ES-I3 (cell line): Measurements from ENCODE around the gene TRIM65.
"Not testable (repeated sequence)": the region's sequence is repeated elsewhere in the genome, so short reads cannot be mapped to it uniquely, and the experiment has no call there.

Source experiments
- H3K36me3 ChIP-seq: 2 replicates; pipeline ENCODE4 v1.6.1; 2013; ENCODE audit warnings: mild to moderate bottlenecking, low read length, control low read depth, moderate library complexity; ENCODE audit not compliant: insufficient read depth
- H3K4me1 ChIP-seq: 2 replicates; pipeline ENCODE4 v1.6.1; 2013; ENCODE audit warnings: mild to moderate bottlenecking, control low read depth, low read length; ENCODE audit not compliant: insufficient read depth
- H3K9ac ChIP-seq: 2 replicates; pipeline ENCODE4 v1.6.1; 2013; ENCODE audit warnings: low read depth, mild to moderate bottlenecking, low read length, moderate library complexity
- H3K9me3 ChIP-seq: 2 replicates; pipeline ENCODE4 v1.6.1; 2013; ENCODE audit warnings: mild to moderate bottlenecking, low read length, moderate library complexity; ENCODE audit not compliant: control insufficient read depth, insufficient read depth

TRIM65 gene

GRCh38 chr17:75878174-75878998 is 18.4 kb downstream of the TRIM65 start, which contains the start of gene TRIM47:
Gene TRIM47 (minus strand): TSS chr17:75878581. CDS start chr17:75878548, 33 bp downstream.
- no peaks in the 10 kb centered on the region for H3K36me3 ChIP-seq
- H3K4me1 ChIP-seq, result peaks cover 13% of the 10 kb centered on the region; the same call in 1 of the 2 replicates
- H3K9me3 ChIP-seq, result no peaks in the 10 kb centered on the region
- peak within 1 kb of the TSS; percentile 69 for H3K9ac ChIP-seq

DNA sequence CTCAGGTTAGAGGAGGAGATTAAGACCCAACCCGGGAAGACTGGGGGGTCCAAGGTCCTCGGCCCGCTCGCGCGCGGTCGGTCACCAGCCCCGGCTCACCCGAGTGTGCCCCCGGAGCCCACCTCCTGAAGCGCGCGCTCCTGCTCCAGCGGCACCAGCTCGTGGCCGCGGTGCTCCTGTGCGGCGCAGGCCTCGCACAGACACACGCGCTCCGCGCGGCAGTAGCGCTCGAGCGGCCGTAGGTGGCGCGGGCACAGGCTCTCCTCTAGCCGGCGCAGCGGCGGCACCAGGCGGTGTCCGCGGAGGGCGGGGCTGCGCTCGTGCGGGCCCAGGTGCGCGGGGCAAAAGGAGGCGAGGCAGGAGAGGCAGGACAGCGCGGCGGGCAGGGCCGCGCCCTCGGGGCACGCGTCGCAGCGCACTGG is 19.0 kb downstream of the TRIM65 start:
- peaks cover 17% of the 10 kb centered on the region; the same call in 1 of the 2 replicates for H3K4me1 ChIP-seq
- H3K9ac ChIP-seq, result peak overlapping the region; percentile 69
- no peaks in the 10 kb centered on the region for H3K9me3 ChIP-seq
- no peaks in the 10 kb centered on the region for H3K36me3 ChIP-seq

DNA sequence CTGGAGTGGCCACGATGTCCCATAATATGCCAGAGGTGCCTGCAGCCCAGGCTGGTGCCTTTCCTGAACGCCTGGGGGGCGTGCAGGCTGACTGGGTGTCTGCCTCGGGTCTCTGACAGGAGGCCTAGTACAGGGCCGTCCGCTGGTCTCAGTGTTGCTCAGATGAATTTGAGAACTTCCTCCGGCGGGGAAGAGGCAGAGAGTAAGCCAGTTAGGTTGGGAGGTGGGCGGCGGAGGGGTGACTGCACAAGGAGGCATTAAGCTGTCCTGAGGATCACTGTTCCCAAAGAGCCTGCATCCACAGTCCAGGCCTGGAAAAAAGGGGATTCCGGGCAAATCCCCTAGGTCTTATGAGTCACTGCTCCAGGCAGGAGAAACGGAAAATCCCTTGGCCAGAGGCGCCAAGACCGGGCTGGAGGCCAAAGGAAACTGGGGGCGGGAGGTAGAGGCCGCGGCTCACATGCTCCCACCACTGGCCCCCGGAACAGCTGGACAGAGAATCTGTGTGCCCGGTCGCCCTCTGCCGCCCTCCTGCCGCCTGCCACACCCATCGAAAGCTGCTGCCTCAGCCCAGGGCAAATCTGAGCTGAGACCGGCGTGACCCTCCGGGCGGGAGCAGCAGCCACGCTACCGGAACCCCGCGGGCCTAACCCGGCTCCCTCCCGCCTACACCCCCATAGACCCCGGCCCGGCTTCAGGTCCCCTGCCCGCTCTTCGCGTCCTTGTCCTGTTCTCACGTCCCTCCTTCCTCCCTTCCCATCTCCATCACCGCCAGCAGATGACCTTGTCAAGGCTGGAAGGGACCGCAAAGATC is 19.6 kb downstream of the TRIM65 start:
- peaks cover 23% of the 10 kb centered on the region; the same call in 1 of the 2 replicates for H3K4me1 ChIP-seq
- no peaks in the 10 kb centered on the region for H3K36me3 ChIP-seq
- peak overlapping the region; percentile 69 for H3K9ac ChIP-seq
- no peaks in the 10 kb centered on the region for H3K9me3 ChIP-seq

- H3K9ac ChIP-seq, result peak overlapping the region; percentile 69; the same call in 1 of the 2 replicates
- no peaks in the 10 kb centered on the region for H3K9me3 ChIP-seq
- H3K36me3 ChIP-seq, result no peaks in the 10 kb centered on the region
- H3K4me1 ChIP-seq, result peaks cover 23% of the 10 kb centered on the region; the same call in 1 of the 2 replicates
Observed at GRCh38 chr17:75876190-75876937, 20.4 kb downstream of the TRIM65 start.

- Histone ChIP-seq H3K4me1 (peaks cover 23% of the 10 kb centered on the region; the same call in 1 of the 2 replicates), H3K9ac (no peak overlapping the region)
Observed at GRCh38 chr17:75875940-75876189, 20.9 kb downstream of the TRIM65 start.

DNA sequence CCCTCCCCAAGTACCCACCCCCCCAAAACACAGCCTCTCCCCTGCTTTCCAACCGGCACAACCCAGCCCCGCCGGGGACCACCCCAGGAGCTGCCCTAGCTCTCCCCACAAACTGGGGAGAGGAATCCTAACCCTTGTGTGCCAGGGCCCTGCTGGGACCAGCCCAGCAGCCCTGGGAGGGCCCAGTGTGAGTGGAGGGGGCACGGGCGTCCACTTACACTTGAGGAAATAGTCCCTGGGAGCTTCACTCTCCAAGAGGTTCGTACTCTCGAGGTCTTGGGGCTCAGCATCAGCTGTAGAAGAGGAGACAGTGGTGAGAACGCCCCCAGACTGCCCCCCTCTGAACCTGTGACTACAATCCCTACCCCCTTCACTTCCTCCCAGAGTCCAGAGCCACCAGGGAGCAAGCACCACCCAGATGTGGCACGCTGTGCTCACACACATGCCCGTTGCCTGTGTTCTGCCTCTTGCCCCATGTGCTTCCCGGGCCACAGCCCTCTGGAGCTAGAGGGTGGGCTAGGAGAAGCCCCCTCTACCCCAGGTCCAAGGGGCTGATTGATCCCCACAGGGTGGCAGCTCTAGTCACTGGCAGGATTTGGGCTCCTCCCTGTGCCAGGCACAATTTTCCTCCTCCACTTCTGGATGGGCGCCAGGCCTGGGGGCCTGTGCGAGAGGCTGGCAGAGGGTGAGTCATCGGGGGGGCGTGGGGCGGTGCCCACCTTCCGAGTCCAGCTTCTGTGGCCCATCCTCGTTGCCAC is 21.4 kb downstream of the TRIM65 start:
- Histone ChIP-seq H3K9me3 (no peaks in the 10 kb centered on the region), H3K9ac (no peak overlapping the region), H3K4me1 (peaks cover 26% of the 10 kb centered on the region; the same call in 1 of the 2 replicates), H3K36me3 (no peaks in the 10 kb centered on the region)

More at GRCh38 chr17:75875940-75876189, 20.9 kb downstream of the TRIM65 start:
- H3K9me3 ChIP-seq, result no peaks in the 10 kb centered on the region
- H3K36me3 ChIP-seq, result no peaks in the 10 kb centered on the region

DNA sequence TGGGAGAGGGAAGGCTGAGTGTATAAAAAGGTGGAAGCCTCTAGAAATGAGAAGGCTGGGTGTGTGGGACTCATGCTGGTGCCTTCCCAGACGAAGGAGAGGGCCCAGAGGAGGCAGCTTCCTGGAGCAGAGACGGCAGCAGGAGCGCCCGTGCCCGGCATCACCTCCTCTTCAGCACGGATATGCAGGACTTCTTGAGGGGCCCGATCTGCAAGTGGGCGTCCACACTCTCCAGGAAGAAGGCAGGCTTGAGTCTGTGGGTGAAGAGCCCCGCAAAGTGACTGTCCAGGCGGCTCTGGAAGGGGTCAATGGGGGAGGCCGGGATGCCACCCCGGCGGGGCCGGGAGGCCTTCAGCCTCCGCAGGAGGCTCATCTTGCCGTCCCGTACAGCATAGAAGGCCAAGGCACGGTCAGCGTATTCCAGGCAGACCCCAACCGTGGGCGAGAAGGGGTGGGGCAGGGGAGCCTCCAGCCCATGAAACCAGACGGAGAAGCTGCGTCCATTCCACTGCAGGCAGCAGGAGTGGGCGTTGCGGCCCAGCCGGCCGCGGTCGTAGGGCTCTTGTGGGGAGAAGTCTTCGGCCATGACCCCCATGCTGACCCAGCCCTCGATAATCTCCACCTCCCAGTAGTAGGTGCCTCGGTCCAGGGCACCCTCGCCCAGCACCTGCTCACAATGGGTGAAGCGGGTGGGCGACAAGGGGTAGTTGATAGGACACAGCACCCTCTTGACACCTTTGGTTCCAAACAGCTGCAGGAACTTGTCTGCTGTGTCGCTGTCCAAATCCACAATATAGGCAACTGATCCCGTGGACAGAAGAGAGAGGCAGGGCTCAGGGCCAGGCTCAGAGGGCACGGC is 22.2 kb downstream of the TRIM65 start:
- no peaks in the 10 kb centered on the region for H3K36me3 ChIP-seq
- H3K9me3 ChIP-seq, result no peaks in the 10 kb centered on the region
- peaks cover 29% of the 10 kb centered on the region; the same call in 1 of the 2 replicates for H3K4me1 ChIP-seq
- H3K9ac ChIP-seq, result no peak overlapping the region

- no peaks in the 10 kb centered on the region for H3K9me3 ChIP-seq
- no peaks in the 10 kb centered on the region for H3K36me3 ChIP-seq
- H3K9ac ChIP-seq, result no peak overlapping the region
- H3K4me1 ChIP-seq, result peaks cover 34% of the 10 kb centered on the region
Observed at GRCh38 chr17:75873587-75874322, 23.0 kb downstream of the TRIM65 start.

- H3K36me3 ChIP-seq, result no peaks in the 10 kb centered on the region
- peaks cover 34% of the 10 kb centered on the region for H3K4me1 ChIP-seq
- no peak overlapping the region for H3K9ac ChIP-seq
- H3K9me3 ChIP-seq, result no peaks in the 10 kb centered on the region
Observed at GRCh38 chr17:75872434-75873351, 24.1 kb downstream of the TRIM65 start.

GRCh38 chr17:75870228-75870627 is 26.5 kb downstream of the TRIM65 start:
- H3K36me3 ChIP-seq, H3K9ac ChIP-seq, H3K9me3 ChIP-seq: not testable (repeated sequence)
- H3K4me1 ChIP-seq, result peaks cover 21% of the 10 kb centered on the region

DNA sequence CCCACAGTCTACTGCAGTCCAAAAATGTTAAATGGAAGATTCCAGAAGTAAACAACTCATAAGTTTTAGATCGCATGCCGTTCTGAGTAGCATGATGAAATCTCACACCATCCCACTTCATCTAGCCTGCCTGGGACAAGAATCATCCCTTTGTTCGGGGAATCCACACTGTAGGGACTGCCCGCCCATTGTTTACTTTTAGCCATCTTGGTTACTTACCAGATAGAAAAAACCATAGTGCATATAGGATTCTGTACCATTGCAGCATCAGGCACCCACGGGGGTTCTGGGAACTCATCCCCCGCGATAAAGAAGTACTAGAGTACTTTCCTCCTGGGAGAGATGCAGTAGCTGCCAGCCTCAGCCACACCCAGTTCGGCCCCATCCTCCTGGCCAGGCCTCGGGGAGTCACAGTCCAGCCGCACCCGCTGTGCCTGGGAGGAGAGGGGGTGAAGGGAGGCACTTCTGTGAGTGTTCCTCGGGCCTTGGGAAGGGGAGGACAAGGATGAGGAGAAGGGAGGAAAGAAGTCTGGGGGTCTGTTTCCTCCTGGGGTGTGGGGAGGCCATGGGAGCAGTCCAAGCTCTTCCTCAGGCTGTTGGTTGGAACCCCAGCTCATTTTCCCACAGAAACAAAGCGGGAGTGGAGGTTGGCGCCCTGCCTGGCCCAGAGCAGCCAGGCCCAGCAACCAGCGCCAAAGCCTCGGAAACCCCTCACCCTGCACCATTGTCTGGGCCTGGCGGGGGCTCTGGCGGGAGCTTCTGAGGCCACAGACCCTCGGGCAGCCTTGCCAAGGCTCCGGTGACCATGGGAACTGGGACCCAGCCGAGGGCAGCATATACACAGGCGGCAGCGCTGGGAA is 27.2 kb downstream of the TRIM65 start:
- no peak overlapping the region for H3K9ac ChIP-seq

More for the DNA sequence above, 27.2 kb downstream of the TRIM65 start:
- Histone ChIP-seq H3K36me3 (no peaks in the 10 kb centered on the region), H3K4me1 (peaks cover 24% of the 10 kb centered on the region), H3K9me3 (no peaks in the 10 kb centered on the region)
